WTC11 (cell line): ENCODE data around the gene USP7. TPM values are rescaled to one million over a fixed set of nuclear protein-coding genes. Genes with fewer than 3 reads are reported as not detected.

Source experiments
- ATAC-seq: fragments of 200-7000 bp; cut with Tn5 transposase; 2 replicates; pipeline ENCODE4 v1.10.0; 2021; ENCODE audit warnings: mild to moderate bottlenecking, moderate library complexity
- CTCF ChIA-PET: fragments of 300-600 bp; sonication (Branson Sonifier 250); formaldehyde crosslinking; loops from one replicate; lab custom pipeline; 2021; ENCODE audit warnings: antibody characterized with exemption; lab: Charles Lee
- POLR2A ChIA-PET: fragments of 350-600 bp; sonication (Branson Sonifier 250); formaldehyde crosslinking; loops from one replicate; lab custom pipeline; 2021; ENCODE audit warnings: antibody characterized with exemption; lab: Charles Lee
- DNase-seq: peaks from one replicate; pipeline ENCODE4 v3.0.0; 2021; ENCODE audit warnings: low spot score
- H3K27ac Mint-ChIP-seq: 2 replicates; pipeline ENCODE4 v1.8.0; 2021; ENCODE audit warnings: mixed read lengths
- H3K27me3 Mint-ChIP-seq: 2 replicates; pipeline ENCODE4 v1.8.0; 2021; ENCODE audit warnings: low read depth, mild to moderate bottlenecking, moderate library complexity, mixed read lengths
- H3K36me3 Mint-ChIP-seq: 2 replicates; pipeline ENCODE4 v1.8.0; 2021; ENCODE audit warnings: mixed read lengths
- H3K4me1 Mint-ChIP-seq: 2 replicates; pipeline ENCODE4 v1.8.0; 2022; ENCODE audit warnings: mixed read lengths
- H3K4me3 Mint-ChIP-seq: 2 replicates; pipeline ENCODE4 v1.8.0; 2021; ENCODE audit warnings: mild to moderate bottlenecking, moderate library complexity, mixed read lengths
- H3K9me3 Mint-ChIP-seq: 2 replicates; pipeline ENCODE4 v1.8.0; 2021; ENCODE audit warnings: mixed read lengths
- ETV6 ChIP-seq: sonication (generic); formaldehyde crosslinking; IDR thresholded peaks from 2 replicates; pipeline ENCODE4 v1.8.1; 2022; ENCODE audit warnings: mild to moderate bottlenecking, missing genetic modification reagents
- GABPB1 ChIP-seq: sonication (generic); formaldehyde crosslinking; IDR thresholded peaks from 2 replicates; pipeline ENCODE4 v1.8.1; 2023; ENCODE audit warnings: mild to moderate bottlenecking, missing genetic modification reagents
- KAT7 ChIP-seq: sonication (generic); formaldehyde crosslinking; IDR thresholded peaks from 2 replicates; pipeline ENCODE4 v1.8.1; 2023; ENCODE audit warnings: missing genetic modification reagents, mild to moderate bottlenecking, borderline replicate concordance
- NFATC4 ChIP-seq: fragments of 250-450 bp; sonication (Bioruptor Pico); IDR thresholded peaks from 2 replicates; pipeline ENCODE4 v1.9.0; 2021; ENCODE audit warnings: mild to moderate bottlenecking
- NFE2L1 ChIP-seq: sonication (generic); formaldehyde crosslinking; IDR thresholded peaks from 2 replicates; pipeline ENCODE4 v1.8.1; 2023; ENCODE audit warnings: missing genetic modification reagents
- SP1 ChIP-seq: sonication (generic); formaldehyde crosslinking; conservative IDR thresholded peaks from 2 replicates; pipeline ENCODE4 v1.8.1; 2022; ENCODE audit warnings: missing genetic modification reagents
- TP53 ChIP-seq: sonication (generic); formaldehyde crosslinking; IDR thresholded peaks from 2 replicates; pipeline ENCODE4 v1.8.1; 2023; ENCODE audit warnings: mild to moderate bottlenecking, missing genetic modification reagents
- ZNF121 ChIP-seq: sonication (generic); formaldehyde crosslinking; IDR thresholded peaks from 2 replicates; pipeline ENCODE4 v1.8.0; 2023; ENCODE audit warnings: missing genetic modification reagents
- ZNF219 ChIP-seq: sonication (generic); formaldehyde crosslinking; IDR thresholded peaks from 2 replicates; pipeline ENCODE4 v1.8.0; 2023; ENCODE audit warnings: missing genetic modification reagents, mild to moderate bottlenecking, borderline replicate concordance
- ZNF317 ChIP-seq: sonication (generic); formaldehyde crosslinking; IDR thresholded peaks from 2 replicates; pipeline ENCODE4 v1.8.1; 2023; ENCODE audit warnings: low read depth, mild to moderate bottlenecking, moderate library complexity, missing genetic modification reagents, borderline replicate concordance
- ZNF423 ChIP-seq: fragments of 250-450 bp; sonication (Bioruptor Pico); IDR thresholded peaks from 2 replicates; pipeline ENCODE4 v2.1.2; 2022; ENCODE audit warnings: mild to moderate bottlenecking, moderate library complexity
- total RNA-seq: library from RNA; stranded (reverse); gene quantifications from 3 replicates; pipeline ENCODE4 v1.2.3, GENCODE V29; 2021
- TF ChIP-seq, protein P1 (sequence below): fragments of 250-450 bp; sonication (Bioruptor Pico); IDR thresholded peaks from 2 replicates; pipeline ENCODE4 v1.9.0; 2021; ENCODE audit warnings: mild to moderate bottlenecking
- TF ChIP-seq, protein P2 (sequence below): sonication (generic); formaldehyde crosslinking; IDR thresholded peaks from 2 replicates; pipeline ENCODE4 v1.8.1; 2023; ENCODE audit warnings: mild to moderate bottlenecking, missing genetic modification reagents, moderate library complexity
- TF ChIP-seq, protein P3 (sequence below): sonication (generic); formaldehyde crosslinking; IDR thresholded peaks from 2 replicates; pipeline ENCODE4 v1.8.0; 2023; ENCODE audit warnings: missing genetic modification reagents, mild to moderate bottlenecking, borderline replicate concordance
- TF ChIP-seq, protein P4 (sequence below): sonication (generic); formaldehyde crosslinking; IDR thresholded peaks from 2 replicates; pipeline ENCODE4 v1.8.0; 2022; ENCODE audit warnings: mild to moderate bottlenecking, missing genetic modification reagents
- TF ChIP-seq, protein P5 (sequence below): sonication (generic); formaldehyde crosslinking; IDR thresholded peaks from 2 replicates; pipeline ENCODE4 v1.8.1; 2022; ENCODE audit warnings: mild to moderate bottlenecking, moderate library complexity, missing genetic modification reagents

USP7 gene
- total RNA-seq, 1 experiment from 2014 or later, result 211 TPM

DNA sequence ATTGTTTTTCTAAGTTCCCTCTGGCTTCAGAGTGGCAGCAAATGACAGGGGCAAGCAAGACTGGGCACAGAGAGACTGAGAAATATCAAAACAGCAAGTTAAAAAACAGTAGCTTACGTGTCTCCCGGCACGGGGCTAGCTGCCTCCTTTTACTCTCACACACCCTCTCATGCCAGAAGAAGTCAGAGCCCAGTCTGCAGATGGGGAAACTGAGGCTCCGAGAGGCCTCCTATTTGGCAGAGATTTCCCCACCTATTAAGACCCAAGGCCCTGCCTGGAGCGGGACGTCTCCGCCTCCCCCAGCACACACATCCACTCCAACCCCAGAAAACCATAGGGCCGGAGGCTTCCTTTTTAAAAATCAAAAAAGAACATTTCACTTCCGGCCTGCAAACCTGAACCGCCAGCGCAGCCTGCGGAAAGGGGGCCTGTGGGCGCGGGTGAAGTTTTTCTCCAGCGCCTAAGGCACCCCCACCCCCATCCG lies 95.7 kb downstream of the USP7 start (continued):
- no peak for TF ChIP-seq ZNF219

DNA sequence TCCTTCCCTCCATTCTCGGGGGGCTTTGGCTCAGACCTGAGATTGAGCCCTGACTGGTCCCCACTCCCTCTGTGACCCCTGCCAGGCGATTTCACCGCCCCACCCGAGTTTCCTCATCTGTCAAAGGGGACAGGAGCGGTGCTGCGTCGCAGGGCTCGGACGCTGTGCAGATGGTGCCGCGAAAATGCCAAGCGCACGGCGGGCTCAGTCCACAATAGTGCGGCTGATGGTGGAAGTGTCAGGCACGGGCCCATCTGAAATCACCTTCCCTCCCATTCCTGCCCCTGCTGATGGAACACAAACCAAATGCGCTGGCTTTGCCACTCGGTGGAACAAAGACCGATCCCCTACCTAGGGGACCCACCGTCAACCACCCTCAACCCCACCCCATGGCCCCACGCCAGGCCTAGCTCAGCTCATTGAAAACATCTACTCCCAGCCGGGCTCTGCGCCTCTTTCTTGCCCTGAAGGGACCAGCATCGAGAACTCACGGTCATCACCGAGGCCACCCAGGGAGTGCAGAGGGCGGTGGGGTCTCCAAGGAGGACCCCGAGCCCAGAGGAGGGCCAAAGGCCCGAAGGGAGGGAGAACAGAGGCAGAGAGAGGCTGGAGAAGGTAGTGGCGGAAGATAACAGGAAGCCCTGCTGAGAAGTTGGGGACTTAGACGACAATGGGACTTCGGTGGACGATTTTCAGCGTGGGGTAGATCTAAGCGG lies 96.3 kb downstream of the USP7 start:
- H3K4me1 Mint-ChIP-seq, result peaks cover 52% of the 10 kb centered on the region

DNA sequence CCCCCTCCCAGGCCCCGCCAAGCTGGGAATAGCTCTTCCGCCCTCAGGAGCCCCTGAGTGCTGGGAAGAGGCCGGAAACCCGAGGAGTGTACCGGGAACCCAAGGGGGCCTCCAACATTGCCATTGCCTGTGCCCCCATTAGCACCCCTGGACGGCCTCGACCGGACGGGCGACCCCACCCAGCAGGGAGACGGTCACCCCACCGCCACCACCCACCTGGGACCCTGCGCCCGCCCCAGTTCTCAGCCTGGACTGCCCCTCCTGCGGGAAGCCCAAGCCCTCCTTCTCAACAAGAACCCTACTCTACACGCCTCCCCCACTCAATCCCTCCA lies 96.9 kb downstream of the USP7 start:
- no peak for ATAC-seq
- TF ChIP-seq, protein P1, sequence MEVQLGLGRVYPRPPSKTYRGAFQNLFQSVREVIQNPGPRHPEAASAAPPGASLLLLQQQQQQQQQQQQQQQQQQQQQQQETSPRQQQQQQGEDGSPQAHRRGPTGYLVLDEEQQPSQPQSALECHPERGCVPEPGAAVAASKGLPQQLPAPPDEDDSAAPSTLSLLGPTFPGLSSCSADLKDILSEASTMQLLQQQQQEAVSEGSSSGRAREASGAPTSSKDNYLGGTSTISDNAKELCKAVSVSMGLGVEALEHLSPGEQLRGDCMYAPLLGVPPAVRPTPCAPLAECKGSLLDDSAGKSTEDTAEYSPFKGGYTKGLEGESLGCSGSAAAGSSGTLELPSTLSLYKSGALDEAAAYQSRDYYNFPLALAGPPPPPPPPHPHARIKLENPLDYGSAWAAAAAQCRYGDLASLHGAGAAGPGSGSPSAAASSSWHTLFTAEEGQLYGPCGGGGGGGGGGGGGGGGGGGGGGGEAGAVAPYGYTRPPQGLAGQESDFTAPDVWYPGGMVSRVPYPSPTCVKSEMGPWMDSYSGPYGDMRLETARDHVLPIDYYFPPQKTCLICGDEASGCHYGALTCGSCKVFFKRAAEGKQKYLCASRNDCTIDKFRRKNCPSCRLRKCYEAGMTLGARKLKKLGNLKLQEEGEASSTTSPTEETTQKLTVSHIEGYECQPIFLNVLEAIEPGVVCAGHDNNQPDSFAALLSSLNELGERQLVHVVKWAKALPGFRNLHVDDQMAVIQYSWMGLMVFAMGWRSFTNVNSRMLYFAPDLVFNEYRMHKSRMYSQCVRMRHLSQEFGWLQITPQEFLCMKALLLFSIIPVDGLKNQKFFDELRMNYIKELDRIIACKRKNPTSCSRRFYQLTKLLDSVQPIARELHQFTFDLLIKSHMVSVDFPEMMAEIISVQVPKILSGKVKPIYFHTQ (CRISPR knock-in tag), result no peak
- TF ChIP-seq TP53 (CRISPR knock-in tag), result 0 out of 2 replicates have a peak, but pooled peaks have one; percentile 15
- TF ChIP-seq, all 79 proteins: peak for 1
- no peaks in the 10 kb centered on the region; the same call in 1 of the 2 replicates for H3K36me3 Mint-ChIP-seq
- H3K9me3 Mint-ChIP-seq, result no peaks in the 10 kb centered on the region
- H3K4me1 Mint-ChIP-seq, result peaks cover 57% of the 10 kb centered on the region
- peak overlapping the region; percentile 89 for H3K4me3 Mint-ChIP-seq
- H3K27me3 Mint-ChIP-seq, result no peaks in the 10 kb centered on the region
- CTCF ChIA-PET, result interaction anchor here (0.7 to 5.8 kb wide), 10 partner anchors 11 to 232 kb away, joined by 3 to 58 read pairs (median 4); partner anchors contain the start of gene LITAFD
- DNase-seq, result no peak
- POLR2A ChIA-PET, result interaction anchor here (1.0 kb wide), 1 partner anchor 35 kb away, joined by 8 read pairs; no protein-coding TSS in a partner anchor
- H3K27ac Mint-ChIP-seq, result peak overlapping the region; percentile 86

More for the DNA sequence above, 96.3 kb downstream of the USP7 start:
- H3K9me3 Mint-ChIP-seq, result no peaks in the 10 kb centered on the region
- H3K27me3 Mint-ChIP-seq, result no peaks in the 10 kb centered on the region
- H3K4me3 Mint-ChIP-seq, result peak overlapping the region; percentile 89
- CTCF ChIA-PET, result interaction anchor here (1.1 to 5.8 kb wide), 4 partner anchors 12 to 146 kb away, joined by 3 to 58 read pairs (median 8); no protein-coding TSS in a partner anchor
- no peaks in the 10 kb centered on the region for H3K36me3 Mint-ChIP-seq
- POLR2A ChIA-PET, result interaction anchor here (2.0 kb wide), 1 partner anchor 36 kb away, joined by 20 read pairs; no protein-coding TSS in a partner anchor
- ATAC-seq (no peak), DNase-seq (no peak)
- H3K27ac Mint-ChIP-seq, result peak overlapping the region; percentile 86
- TF ChIP-seq ETV6 (CRISPR knock-in tag) (0 out of 2 replicates have a peak, but pooled peaks have one; percentile 40), NFE2L1 (no peak), KAT7 (0 out of 2 replicates have a peak, but pooled peaks have one; percentile 16), ZNF423 (CRISPR knock-in tag) (no peak), ZNF121 (CRISPR knock-in tag) (no peak), TP53 (CRISPR knock-in tag) (0 out of 2 replicates have a peak, but pooled peaks have one; percentile 22), GABPB1 (CRISPR knock-in tag) (0 out of 2 replicates have a peak, but pooled peaks have one; percentile 20), NFATC4 (no peak), ZNF317 (CRISPR knock-in tag) (no peak), SP1 (CRISPR knock-in tag) (no peak)
- TF ChIP-seq, protein P2, sequence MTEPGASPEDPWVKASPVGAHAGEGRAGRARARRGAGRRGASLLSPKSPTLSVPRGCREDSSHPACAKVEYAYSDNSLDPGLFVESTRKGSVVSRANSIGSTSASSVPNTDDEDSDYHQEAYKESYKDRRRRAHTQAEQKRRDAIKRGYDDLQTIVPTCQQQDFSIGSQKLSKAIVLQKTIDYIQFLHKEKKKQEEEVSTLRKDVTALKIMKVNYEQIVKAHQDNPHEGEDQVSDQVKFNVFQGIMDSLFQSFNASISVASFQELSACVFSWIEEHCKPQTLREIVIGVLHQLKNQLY, result no peak
- TF ChIP-seq, protein P3, sequence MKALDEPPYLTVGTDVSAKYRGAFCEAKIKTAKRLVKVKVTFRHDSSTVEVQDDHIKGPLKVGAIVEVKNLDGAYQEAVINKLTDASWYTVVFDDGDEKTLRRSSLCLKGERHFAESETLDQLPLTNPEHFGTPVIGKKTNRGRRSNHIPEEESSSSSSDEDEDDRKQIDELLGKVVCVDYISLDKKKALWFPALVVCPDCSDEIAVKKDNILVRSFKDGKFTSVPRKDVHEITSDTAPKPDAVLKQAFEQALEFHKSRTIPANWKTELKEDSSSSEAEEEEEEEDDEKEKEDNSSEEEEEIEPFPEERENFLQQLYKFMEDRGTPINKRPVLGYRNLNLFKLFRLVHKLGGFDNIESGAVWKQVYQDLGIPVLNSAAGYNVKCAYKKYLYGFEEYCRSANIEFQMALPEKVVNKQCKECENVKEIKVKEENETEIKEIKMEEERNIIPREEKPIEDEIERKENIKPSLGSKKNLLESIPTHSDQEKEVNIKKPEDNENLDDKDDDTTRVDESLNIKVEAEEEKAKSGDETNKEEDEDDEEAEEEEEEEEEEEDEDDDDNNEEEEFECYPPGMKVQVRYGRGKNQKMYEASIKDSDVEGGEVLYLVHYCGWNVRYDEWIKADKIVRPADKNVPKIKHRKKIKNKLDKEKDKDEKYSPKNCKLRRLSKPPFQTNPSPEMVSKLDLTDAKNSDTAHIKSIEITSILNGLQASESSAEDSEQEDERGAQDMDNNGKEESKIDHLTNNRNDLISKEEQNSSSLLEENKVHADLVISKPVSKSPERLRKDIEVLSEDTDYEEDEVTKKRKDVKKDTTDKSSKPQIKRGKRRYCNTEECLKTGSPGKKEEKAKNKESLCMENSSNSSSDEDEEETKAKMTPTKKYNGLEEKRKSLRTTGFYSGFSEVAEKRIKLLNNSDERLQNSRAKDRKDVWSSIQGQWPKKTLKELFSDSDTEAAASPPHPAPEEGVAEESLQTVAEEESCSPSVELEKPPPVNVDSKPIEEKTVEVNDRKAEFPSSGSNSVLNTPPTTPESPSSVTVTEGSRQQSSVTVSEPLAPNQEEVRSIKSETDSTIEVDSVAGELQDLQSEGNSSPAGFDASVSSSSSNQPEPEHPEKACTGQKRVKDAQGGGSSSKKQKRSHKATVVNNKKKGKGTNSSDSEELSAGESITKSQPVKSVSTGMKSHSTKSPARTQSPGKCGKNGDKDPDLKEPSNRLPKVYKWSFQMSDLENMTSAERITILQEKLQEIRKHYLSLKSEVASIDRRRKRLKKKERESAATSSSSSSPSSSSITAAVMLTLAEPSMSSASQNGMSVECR (CRISPR knock-in tag), result 0 out of 2 replicates have a peak, but pooled peaks have one; percentile 18
- TF ChIP-seq, protein P4, sequence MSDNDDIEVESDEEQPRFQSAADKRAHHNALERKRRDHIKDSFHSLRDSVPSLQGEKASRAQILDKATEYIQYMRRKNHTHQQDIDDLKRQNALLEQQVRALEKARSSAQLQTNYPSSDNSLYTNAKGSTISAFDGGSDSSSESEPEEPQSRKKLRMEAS (CRISPR knock-in tag), result peak; percentile 17; the same call in 1 of the 2 replicates
- TF ChIP-seq, protein P5, sequence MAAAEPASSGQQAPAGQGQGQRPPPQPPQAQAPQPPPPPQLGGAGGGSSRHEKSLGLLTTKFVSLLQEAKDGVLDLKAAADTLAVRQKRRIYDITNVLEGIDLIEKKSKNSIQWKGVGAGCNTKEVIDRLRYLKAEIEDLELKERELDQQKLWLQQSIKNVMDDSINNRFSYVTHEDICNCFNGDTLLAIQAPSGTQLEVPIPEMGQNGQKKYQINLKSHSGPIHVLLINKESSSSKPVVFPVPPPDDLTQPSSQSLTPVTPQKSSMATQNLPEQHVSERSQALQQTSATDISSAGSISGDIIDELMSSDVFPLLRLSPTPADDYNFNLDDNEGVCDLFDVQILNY (CRISPR knock-in tag), result no peak
